Natural killer cell (primary cell): Measurements from ENCODE around the gene PAMR1. TPM values are rescaled to one million over a fixed set of nuclear protein-coding genes. Genes with fewer than 3 reads are reported as not detected.

Source experiments
- ATAC-seq, 3 donors: fragments of 150-1000 bp in 2 of 3; fragments of 200-7000 bp in 1 of 3; cut with Tn5 transposase; 1 replicate in 1 of 3; 2 replicates in 2 of 3; pipeline ENCODE4 v1.10.0; 2021; ENCODE audit warnings: mild to moderate bottlenecking in 2 of 3, moderate library complexity in 2 of 3
- DNase-seq, 2 donors: peaks; one replicate each; pipeline versions ENCODE4 v3.0.0 to v3.0.0-alpha.2; 2013 to 2021; ENCODE audit warnings: mixed read lengths in 1 of 2
- H3K27ac ChIP-seq: one replicate; pipeline ENCODE4 v1.5.1; 2013; ENCODE audit warnings: mild to moderate bottlenecking, low read length
- H3K27me3 ChIP-seq: one replicate; pipeline ENCODE4 v1.6.1; 2013; ENCODE audit warnings: low read length; ENCODE audit not compliant: control insufficient read depth, insufficient read depth
- H3K36me3 ChIP-seq: one replicate; pipeline ENCODE4 v1.6.1; 2013; ENCODE audit warnings: low read length; ENCODE audit not compliant: control insufficient read depth, insufficient read depth
- H3K4me1 ChIP-seq: one replicate; pipeline ENCODE4 v1.6.1; 2013; ENCODE audit warnings: low read length; ENCODE audit not compliant: control insufficient read depth, insufficient read depth
- H3K4me3 ChIP-seq: one replicate; pipeline ENCODE4 v1.5.1; 2013; ENCODE audit warnings: low read length
- H3K9me3 ChIP-seq: one replicate; pipeline ENCODE4 v1.6.1; 2013; ENCODE audit warnings: low read length; ENCODE audit not compliant: control insufficient read depth, insufficient read depth
- H3K27ac Mint-ChIP-seq, 2 donors: one replicate each; pipeline ENCODE4 v1.8.0; 2022; ENCODE audit warnings: mild to moderate bottlenecking in 2 of 2, mixed read lengths in 2 of 2, moderate library complexity in 1 of 2
- H3K27me3 Mint-ChIP-seq, 2 donors: one replicate each; pipeline ENCODE4 v1.8.0; 2022; ENCODE audit warnings: low read depth in 2 of 2, mixed read lengths in 2 of 2
- H3K36me3 Mint-ChIP-seq: one replicate; pipeline ENCODE4 v1.8.0; 2022; ENCODE audit warnings: mixed read lengths
- H3K4me1 Mint-ChIP-seq, 2 donors: one replicate each; pipeline ENCODE4 v1.8.0; 2022; ENCODE audit warnings: mixed read lengths in 2 of 2
- H3K4me3 Mint-ChIP-seq: one replicate; pipeline ENCODE4 v1.8.0; 2022; ENCODE audit warnings: mild to moderate bottlenecking, moderate library complexity, mixed read lengths
- H3K9me3 Mint-ChIP-seq, 2 donors: one replicate each; pipeline ENCODE4 v1.8.0; 2022; ENCODE audit warnings: mixed read lengths in 2 of 2
- WGBS: methylation state at CpG from one replicate; pipeline ENCODE4 v1.1.7; 2013; ENCODE audit warnings: missing lambda C conversion rate; ENCODE audit not compliant: insufficient coverage; 5-methylcytosine and 5-hydroxymethylcytosine counted together
- intact Hi-C: fragments of 100-400 bp; cut with micrococcal nuclease; formaldehyde crosslinking; loops from one replicate; pipeline ENCODE4 v1.14.2; 2022
- total RNA-seq, 4 donors: library from RNA; stranded (reverse); fragments of 120-200 nt in 1 of 4; gene quantifications; one replicate each; pipeline versions ENCODE4 v1.2.3 to v1.2.4, GENCODE V29; 2013 to 2022
- TF ChIP-seq, protein P1 (sequence below): fragments of 200-600 bp; IDR thresholded peaks from one replicate; pipeline ENCODE4 v1.8.0; 2022; ENCODE audit warnings: antibody characterized with exemption

PAMR1 gene
- total RNA-seq, 3 donors from 2014 or later (not counting 1 experiment from before 2014, with no cell fraction given): not detected

DNA sequence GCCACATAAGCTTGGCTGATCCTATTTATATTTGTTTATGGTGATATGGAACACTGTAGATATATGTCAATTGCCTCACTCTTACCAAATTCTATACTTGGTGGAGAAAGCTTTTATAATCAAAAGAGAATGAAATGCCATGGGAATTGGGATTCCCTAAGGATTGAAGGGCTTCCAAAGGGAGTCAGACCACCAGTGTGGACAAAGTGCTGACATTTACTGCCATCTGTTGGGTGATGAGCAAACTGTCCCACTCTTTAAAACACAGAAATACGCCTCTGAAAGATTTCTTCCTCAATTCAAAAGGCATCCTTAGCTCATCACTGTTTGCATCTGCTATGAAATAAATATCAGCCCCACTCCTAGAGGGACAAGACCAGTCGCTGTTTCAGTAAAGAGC, 113.1 kb downstream of the PAMR1 start:
- DNase-seq (peak in 1 of 2 donors; percentile 32), ATAC-seq (no peak)
- Mint-ChIP-seq H3K4me1 (no peaks in the 10 kb centered on the region), H3K9me3 (no peaks in the 10 kb centered on the region), H3K27me3 (peaks cover 34 to 62% of the 10 kb centered on the region in 2 donors), H3K36me3 (no peaks in the 10 kb centered on the region), H3K27ac (no peak overlapping the region), H3K4me3 (no peak overlapping the region)
- no peaks in the 10 kb centered on the region for H3K36me3 ChIP-seq
- H3K4me1 ChIP-seq: no peaks in the 10 kb centered on the region
- WGBS: 65% methylated on average over 2 of the region's 2 CpGs
- intact Hi-C loops: no loop called here
- H3K4me3 ChIP-seq: no peak overlapping the region
- peaks cover 13% of the 10 kb centered on the region for H3K27me3 ChIP-seq
- no peak overlapping the region for H3K27ac ChIP-seq
- H3K9me3 ChIP-seq: no peaks in the 10 kb centered on the region
- TF ChIP-seq, protein P1, sequence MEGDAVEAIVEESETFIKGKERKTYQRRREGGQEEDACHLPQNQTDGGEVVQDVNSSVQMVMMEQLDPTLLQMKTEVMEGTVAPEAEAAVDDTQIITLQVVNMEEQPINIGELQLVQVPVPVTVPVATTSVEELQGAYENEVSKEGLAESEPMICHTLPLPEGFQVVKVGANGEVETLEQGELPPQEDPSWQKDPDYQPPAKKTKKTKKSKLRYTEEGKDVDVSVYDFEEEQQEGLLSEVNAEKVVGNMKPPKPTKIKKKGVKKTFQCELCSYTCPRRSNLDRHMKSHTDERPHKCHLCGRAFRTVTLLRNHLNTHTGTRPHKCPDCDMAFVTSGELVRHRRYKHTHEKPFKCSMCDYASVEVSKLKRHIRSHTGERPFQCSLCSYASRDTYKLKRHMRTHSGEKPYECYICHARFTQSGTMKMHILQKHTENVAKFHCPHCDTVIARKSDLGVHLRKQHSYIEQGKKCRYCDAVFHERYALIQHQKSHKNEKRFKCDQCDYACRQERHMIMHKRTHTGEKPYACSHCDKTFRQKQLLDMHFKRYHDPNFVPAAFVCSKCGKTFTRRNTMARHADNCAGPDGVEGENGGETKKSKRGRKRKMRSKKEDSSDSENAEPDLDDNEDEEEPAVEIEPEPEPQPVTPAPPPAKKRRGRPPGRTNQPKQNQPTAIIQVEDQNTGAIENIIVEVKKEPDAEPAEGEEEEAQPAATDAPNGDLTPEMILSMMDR: no peak

DNA sequence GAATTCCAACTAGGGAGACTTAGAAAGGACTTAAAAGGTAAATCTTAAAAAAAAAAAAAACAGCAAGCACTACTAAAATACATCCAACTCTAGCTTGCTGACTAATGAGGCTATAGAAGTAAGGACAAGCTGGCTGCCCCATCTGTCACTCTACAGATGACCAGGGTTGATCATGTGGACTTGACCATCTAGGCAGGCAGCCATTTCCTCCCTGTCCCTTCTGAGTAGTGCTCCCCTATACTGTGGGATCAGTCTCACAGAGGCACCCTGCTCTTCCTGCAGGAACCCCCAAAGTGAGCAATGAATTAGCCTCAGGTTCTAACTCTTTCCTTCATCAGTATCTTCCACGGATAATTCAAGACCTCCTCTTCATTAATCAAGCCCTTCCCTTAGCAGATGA, 118.4 kb downstream of the PAMR1 start:
- no peaks in the 10 kb centered on the region for H3K36me3 Mint-ChIP-seq
- intact Hi-C loops: no loop called here
- Histone ChIP-seq H3K27me3 (peaks cover 2% of the 10 kb centered on the region), H3K4me1 (no peaks in the 10 kb centered on the region), H3K4me3 (no peak overlapping the region), H3K27ac (no peak overlapping the region), H3K36me3 (no peaks in the 10 kb centered on the region), H3K9me3 (no peaks in the 10 kb centered on the region)
- no peak overlapping the region for H3K27ac Mint-ChIP-seq
- TF ChIP-seq, protein P1: no peak
- H3K27me3 Mint-ChIP-seq: peaks cover 7 to 17% of the 10 kb centered on the region in 2 donors
- H3K4me3 Mint-ChIP-seq: no peak overlapping the region
- DNase-seq (no peak), ATAC-seq (no peak)
- no peaks in the 10 kb centered on the region for H3K4me1 Mint-ChIP-seq
- no peaks in the 10 kb centered on the region for H3K9me3 Mint-ChIP-seq
- WGBS: 73% methylated on average over 1 of the region's 1 CpG

DNA sequence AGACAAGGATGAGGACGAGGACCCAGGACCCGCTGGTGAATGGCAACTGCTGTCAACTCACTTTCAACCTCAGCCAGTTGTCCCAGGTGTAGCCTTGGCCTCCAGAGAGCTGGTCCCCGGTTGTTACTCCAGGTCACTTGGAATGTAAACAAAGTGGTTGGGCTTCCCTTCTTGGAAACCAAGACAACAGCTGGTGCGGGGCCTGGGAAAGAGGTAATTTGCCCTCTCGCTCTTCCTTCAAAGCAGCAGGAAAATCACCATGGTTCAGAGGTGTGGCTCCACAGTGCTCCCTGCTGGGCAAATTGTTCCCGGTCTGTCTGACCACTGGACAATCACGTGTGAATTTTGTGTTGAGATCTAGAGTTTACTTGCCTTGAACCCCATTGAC, 121.0 kb downstream of the PAMR1 start:
- no peak overlapping the region for H3K4me3 ChIP-seq
- WGBS: 57% methylated on average over 7 of the region's 7 CpGs
- TF ChIP-seq, protein P1: no peak
- Mint-ChIP-seq H3K4me3 (no peak overlapping the region), H3K9me3 (no peaks in the 10 kb centered on the region), H3K27ac (no peak overlapping the region), H3K4me1 (no peaks in the 10 kb centered on the region), H3K27me3 (peaks cover under 1 to 12% of the 10 kb centered on the region in 2 donors), H3K36me3 (no peaks in the 10 kb centered on the region)
- peak in 1 of 3 donors; percentile 32 for ATAC-seq
- H3K36me3 ChIP-seq: no peaks in the 10 kb centered on the region
- peaks cover 2% of the 10 kb centered on the region for H3K27me3 ChIP-seq
- no peaks in the 10 kb centered on the region for H3K4me1 ChIP-seq
- H3K27ac ChIP-seq: no peak overlapping the region
- H3K9me3 ChIP-seq: no peaks in the 10 kb centered on the region
- DNase-seq: peak in 1 of 2 donors; percentile 22
- intact Hi-C loops: no loop called here

DNA sequence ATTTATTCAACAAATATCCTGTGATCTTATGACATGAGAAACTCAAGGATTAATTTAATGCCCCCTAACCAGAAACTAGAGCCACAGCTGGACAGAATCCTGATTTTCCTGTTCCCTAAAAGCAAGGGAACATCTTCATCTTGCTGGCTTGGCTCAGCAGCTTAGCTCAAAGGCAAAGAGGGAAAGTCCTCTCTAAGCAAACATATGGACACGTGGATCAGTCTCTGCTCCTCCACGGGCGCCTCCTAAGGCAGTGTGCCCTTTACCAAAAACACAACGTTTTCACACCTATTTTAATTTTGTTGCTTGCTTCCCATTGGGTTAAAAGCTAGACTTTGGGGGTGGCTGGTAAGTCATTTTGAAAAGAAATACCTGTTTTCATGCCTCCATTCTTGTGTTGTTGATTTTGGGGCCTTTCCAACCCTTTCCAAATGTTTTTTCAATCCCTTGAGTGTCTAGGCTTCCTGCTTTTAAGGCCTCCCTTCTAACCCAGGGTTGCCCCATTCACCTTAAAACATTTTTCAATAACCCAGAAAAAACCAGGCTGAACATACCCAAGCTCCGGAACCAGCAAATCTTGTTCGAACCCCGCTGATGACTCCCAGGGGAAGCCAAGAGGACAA, 121.5 kb downstream of the PAMR1 start:
- peaks cover 5 to 17% of the 10 kb centered on the region in 2 donors for H3K27me3 Mint-ChIP-seq
- H3K9me3 Mint-ChIP-seq: no peaks in the 10 kb centered on the region
- H3K4me1 Mint-ChIP-seq: no peaks in the 10 kb centered on the region
- no peak for DNase-seq
- intact Hi-C loops: no loop called here
- H3K27ac Mint-ChIP-seq: no peak overlapping the region
- peaks cover 4% of the 10 kb centered on the region for H3K27me3 ChIP-seq
- H3K4me3 ChIP-seq: no peak overlapping the region
- no peak overlapping the region for H3K27ac ChIP-seq
- no peak for ATAC-seq
- TF ChIP-seq, protein P1: no peak
- H3K4me1 ChIP-seq: no peaks in the 10 kb centered on the region
- H3K4me3 Mint-ChIP-seq: no peak overlapping the region
- H3K9me3 ChIP-seq: no peaks in the 10 kb centered on the region
- H3K36me3 Mint-ChIP-seq: no peaks in the 10 kb centered on the region
- no peaks in the 10 kb centered on the region for H3K36me3 ChIP-seq
- 89% methylated on average over 7 of the region's 7 CpGs for WGBS
